ENCODE results near the gene KCNK10.

- TF ChIP-seq CTCF (IDR thresholded peaks at IDR 0.05) (no peak), POLR2AphosphoS5 (IDR thresholded peaks at IDR 0.05) (no peak), POLR2A (IDR thresholded peaks at IDR 0.05; ENCODE audit: low read depth) (no peak), EP300 (IDR thresholded peaks at IDR 0.05) (no peak)
Observed at GRCh38 chr14:88229428-88229827, 93.6 kb downstream of the KCNK10 start.
